Tongue (tissue), 2 donors: Measurements from ENCODE around the gene LHFPL2. TPM values are rescaled to one million over a fixed set of nuclear protein-coding genes. Genes with fewer than 3 reads are reported as not detected.

Experiments
- DNase-seq: peaks from one replicate; pipeline ENCODE4 v3.0.0-alpha.2; 2015
- total RNA-seq: library from RNA; depleted of rRNA; stranded (reverse); fragments of >200 nt; gene quantifications from one replicate; pipeline ENCODE4 v1.2.3, GENCODE V29; 2014

Gene LHFPL2
- total RNA-seq, 1 donor from 2014 or later: 107 TPM

DNA sequence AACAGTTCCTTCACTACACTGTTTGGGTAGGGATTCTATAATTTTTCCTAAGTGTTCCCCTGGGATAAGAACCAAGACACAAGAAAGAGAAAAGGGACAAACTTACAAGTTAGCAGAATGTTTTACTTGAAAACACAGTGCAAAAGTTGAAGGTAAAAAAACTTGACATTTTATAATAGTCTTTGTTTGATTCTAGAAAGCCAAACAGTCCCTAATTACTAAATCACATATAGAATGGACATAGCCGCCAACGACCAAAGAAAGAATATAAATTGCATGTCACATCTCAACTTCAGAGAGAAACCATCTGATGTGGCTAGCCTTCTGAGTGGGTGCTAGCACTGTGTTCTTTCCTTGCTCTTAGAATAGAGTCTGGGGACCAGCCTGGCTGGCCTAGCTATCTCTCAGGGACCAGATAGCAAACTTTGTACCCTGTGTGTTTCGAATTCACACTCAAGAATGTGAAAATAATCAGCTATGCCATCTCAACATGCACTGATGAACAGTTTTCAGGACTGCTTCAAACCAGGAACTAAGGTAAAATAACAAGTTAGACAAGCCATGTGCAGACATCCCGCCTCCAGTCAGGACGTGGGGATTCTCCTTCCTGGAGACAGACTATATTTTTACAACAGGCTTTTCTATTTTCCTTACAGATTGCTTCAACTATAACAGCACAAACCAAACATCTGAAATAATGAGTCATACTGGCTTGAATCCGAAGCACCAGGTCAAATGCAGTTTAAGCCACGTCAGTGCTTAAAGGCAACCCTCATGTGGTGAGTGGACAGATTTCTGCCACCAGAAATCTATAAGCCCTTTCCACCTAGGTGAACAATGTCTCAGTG lies 53.7 kb downstream of the LHFPL2 start:
- DNase-seq: peak; percentile 90

GRCh38 chr5:78594021-78594420 lies 54.6 kb downstream of the LHFPL2 start:
- DNase-seq: no peak

- DNase-seq: no peak
Observed at GRCh38 chr5:78593465-78593864, 55.1 kb downstream of the LHFPL2 start.

GRCh38 chr5:78592735-78593386 lies 55.7 kb downstream of the LHFPL2 start:
- no peak for DNase-seq

DNA sequence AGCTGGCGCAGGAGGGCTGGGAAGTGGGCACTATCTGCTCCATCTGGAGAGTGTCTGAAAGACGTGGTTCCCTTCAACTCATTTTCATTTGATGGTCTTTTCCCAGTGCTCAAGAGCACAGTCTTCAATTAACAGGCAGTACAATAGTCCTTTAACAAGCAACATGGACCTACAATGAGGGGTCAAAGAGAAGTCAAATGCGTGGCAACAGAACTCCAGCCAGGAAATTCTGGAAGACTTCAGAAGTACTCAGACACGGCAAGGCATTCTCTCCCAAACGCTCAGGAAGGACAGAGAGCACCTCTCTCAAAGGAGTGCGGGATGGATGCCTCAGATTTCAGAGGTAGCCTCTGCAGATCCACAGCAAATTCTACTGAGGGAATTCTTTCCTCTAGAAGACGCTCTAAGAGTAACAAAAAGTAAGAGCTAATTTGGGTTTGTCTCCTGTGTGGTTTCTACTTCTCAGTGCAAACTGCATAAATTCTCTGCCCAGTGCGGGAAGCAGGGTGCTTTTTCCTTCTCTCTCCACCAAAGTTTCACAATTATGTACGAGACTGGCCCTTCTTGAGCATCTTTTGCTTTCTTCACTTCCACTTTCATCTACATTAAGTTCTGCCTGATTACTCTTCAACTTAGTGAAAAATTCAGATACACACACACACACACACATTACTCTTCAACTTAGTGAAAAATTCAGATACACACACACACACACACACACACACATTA lies 56.4 kb downstream of the LHFPL2 start:
- DNase-seq: no peak

- no peak for DNase-seq
Observed at GRCh38 chr5:78591138-78591612, 57.4 kb downstream of the LHFPL2 start.

GRCh38 chr5:78589923-78590322 lies 58.6 kb downstream of the LHFPL2 start:
- no peak for DNase-seq

DNA sequence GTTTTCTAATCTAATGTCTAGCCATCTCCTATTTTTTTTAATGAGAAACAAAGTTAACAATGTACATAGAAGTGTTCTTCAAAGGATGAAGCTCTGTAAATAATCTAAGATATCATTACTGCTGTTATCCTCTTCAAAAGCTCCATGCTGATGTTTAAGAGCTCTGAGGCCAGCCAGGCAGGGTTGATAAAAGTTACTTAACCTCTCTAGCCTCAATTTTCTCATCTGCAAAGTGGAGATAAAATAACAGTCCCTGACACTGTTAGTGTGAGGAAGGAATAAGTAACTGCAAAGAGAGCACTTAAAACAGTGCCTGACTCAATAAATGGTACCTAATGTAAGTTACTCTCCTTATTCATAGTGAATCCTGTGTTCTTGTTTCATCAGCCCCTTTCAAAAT lies 60.1 kb downstream of the LHFPL2 start:
- no peak for DNase-seq

DNA sequence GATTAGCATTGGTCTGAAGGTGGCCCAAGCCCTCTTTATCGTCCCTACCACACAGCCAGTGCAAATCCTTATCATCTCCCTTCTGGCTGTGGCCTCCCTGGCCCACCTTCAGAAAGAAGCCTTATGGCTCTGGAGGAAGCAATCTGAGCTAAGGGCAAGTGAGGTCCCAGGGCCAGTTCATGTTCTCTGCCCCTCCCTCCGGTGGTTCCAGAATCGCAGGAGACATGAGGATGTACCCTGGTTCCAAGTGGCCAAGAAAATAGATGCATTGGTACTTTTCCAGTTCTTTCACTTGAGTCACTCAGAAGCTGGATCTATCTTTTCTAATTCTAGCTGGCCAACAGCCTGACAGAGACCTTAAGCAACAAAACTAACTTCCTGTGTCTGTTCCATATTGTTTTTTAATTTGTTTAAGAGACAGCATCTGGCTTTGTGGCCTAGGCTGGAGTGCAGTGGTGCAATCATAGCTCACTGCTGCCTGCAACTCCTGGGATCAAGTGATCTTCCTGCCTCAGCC lies 60.7 kb downstream of the LHFPL2 start:
- no peak for DNase-seq

DNA sequence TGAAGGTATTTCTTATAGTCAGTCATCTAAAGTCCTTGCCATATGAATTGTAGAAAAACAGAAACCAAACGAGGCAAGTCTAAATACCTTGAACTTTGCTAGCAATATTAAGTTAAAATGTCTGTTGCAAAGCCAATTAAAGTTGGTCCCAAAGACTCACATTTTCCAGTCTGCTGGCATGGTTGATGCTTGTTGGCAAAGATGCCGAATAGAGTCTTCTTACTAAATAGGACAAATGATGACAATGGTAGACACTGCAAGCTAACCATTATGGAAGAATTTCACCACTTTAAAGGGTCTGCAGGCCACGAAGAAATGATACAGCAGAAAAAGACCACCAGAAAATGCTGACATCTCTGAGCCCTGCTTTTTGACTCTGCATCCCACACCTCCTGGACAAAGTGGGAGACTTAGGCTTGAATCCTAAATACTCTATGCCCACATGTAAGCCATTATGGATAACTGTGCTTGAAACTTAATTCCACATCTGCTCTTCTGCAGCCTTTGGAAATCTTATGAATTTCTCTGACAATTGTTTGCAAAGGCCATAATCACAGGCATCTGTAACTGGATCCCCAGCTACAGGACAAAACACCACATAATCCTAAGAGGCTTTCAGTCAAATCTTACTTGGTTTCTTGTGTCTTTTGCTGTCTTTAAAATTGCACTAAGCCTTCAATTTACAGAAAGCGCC lies 61.3 kb downstream of the LHFPL2 start:
- peak; percentile 72 for DNase-seq

DNA sequence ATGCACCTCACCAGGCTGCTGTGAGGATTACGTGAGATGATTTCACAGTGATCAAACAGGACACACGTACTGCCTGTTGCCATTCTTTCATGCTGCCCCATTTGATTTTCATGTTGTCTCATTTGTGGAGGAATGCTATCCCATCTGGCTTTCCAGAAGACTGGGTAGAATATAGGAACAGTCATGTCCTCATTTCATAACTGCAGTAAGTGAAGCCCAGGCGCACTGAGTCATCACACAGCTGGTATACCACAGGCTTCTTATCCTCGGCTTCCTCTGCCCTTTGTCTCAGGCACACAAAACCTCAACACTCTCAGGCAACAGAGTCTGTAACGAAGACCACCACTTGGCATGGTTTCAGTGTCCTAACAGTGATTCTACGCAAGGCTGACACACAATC lies 62.3 kb downstream of the LHFPL2 start:
- DNase-seq: no peak

DNA sequence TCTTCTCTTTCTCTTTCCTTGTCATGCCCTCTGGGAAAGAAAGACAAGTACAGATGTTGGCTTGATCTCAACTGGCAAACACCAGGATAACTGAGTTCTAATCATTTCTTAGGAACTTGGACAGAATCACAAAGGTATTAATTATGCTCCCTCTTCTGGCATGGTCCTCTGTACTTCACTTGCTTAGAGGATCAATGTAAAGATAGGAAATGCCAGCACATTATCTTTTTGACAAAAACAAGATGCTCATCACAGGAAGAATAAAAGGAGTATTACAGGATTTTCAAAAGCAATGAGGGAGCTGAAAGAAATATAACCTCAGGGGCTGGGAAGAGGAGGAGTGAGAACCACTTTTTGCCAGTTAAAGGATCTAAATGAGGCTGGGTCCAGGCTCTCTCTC lies 70.6 kb downstream of the LHFPL2 start:
- no peak for DNase-seq

GRCh38 chr5:78577071-78577807 lies 71.3 kb downstream of the LHFPL2 start:
- DNase-seq: no peak

DNA sequence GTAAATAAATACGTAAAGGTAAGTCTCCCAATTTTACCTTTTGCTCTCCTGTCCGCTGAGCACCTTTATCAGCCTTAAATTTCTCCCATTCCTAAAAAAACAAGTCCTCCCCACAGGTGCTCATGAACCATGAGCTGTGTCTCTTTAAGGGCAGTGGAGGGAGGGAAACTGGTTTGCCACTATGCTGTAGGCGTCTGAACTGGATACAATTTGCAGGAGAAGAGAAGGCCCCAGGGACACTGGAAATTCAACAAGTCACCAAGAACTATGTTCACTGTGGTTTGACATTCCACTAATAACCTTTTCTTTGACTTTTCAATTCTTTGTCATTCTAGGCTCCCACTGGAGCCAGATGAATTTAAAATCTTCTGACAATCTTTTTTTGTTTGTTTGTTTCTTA lies 72.2 kb downstream of the LHFPL2 start:
- DNase-seq: no peak

- DNase-seq: no peak
Observed at GRCh38 chr5:78574731-78575161, 73.8 kb downstream of the LHFPL2 start.

DNA sequence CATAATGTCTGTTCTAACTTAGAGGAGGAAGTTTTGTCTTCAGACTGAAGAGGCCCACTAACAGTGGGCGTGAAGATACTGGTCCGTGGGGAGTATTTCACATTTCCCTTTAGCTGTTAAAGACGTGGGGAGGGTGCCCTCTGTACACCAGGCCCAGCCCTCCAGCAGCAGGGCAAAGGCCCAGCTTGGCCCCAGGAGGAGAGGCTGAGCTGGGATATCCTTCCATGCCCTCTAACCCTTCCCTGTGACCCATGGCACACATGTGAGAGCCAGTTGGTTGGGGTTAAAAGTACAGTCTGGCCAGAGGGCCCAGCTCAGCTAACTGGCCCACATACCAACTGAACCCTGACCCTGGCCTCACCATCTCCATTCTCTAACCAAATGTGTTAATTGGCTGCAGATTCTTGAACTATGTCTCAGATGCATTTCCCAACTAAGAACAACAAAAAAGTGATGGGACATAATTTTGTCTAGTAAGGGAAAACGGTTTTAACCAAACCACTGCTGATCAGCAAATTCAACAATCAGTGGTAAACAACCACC lies 74.4 kb downstream of the LHFPL2 start:
- DNase-seq: no peak

DNA sequence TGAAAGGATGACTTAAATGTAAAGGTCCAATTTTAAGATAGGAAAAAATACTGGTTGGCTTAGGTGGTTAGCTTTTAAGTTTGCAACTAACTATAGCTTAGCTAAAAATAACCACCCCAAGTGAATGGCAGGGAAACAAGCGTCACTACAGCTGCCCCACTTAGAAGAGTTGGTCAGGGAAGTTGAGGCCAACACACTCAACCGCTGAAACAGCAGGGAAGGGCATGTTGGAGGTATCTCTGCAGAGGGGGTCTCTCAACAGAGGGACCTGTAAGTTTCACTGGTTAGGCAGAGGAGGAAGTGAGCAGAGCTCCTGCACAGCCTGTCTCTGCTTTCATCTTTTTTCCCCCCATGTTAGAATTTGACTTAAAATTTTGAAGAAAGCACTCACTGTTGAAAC lies 75.3 kb downstream of the LHFPL2 start:
- no peak for DNase-seq

DNA sequence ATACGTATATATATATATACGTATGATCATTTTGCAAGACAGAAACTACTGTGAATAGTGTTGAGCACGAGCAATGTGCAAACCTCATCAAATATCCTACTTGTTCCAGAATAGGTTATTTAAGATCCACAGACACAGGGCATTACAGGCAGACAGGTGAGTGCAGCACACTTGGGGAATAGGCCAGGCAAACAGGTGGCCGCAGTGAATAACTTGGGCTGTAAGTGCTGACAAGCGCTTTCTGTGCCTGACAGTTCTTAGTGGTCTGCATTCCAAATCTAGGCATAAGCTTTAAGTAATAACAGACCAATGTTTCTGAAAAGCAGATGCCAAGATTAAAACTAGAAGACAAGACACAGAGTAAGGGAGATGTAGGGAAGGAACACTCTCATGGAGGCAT lies 77.9 kb downstream of the LHFPL2 start:
- no peak for DNase-seq

DNA sequence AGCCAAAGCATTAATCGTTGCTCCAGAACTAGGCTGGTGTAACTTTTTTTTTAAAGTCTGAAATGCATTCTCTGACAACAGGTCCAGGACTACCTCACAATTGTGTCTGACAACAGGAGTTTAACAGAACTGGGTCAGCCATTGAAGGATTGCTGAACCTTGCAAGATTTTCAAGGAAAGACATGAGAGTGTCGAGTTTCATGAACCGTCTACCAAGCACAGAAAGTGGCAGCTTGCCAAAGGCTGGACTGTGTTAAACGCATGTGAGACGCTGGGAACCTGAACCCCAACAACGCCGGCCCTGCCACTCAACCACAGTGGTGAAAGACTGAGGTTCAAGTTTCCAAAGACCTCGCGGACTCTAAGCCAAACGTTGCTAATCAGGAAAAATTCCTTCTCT lies 79.1 kb downstream of the LHFPL2 start:
- peak; percentile 92 for DNase-seq

GRCh38 chr5:78568676-78569075 lies 79.9 kb downstream of the LHFPL2 start:
- DNase-seq: no peak

GRCh38 chr5:78568212-78568611 lies 80.4 kb downstream of the LHFPL2 start:
- no peak for DNase-seq
